ENCODE results near the gene HECTD1. TPM values are rescaled to one million over a fixed set of nuclear protein-coding genes. Genes with fewer than 3 reads are reported as not detected.
"Not testable (repeated sequence)": the region's sequence is repeated elsewhere in the genome, so short reads cannot be mapped to it uniquely, and the experiment has no call there.

HECTD1 gene
- total RNA-seq, 4 donors from 2014 or later, result 177 to 224 (median 206) TPM

DNA sequence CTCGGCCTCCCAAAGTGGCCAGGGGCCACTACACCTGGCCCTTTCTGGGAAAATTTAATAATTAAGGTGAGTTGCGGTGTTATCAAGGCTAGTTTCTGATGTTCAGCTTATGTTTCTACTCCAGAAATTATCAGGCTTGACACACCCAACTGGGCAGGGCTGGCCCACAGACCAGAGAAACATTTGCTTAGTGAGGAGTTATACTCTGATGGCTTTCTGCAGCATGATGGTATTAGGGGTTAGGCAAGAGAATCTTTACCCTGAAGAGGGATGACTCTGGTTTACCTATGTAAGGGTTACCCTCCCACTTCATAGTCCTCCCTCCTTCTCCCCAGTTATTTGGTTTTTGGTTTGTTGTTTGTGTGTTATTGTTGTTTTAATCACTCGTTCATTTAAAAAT, 24.5 kb upstream of the HECTD1 start:
- H3K9me3 ChIP-seq, result no peaks in the 10 kb centered on the region
- DNase-seq (ENCODE audit: extremely low spot score), result no peak
- WGBS, result 80% methylated on average over 3 of the region's 3 CpGs
- no peaks in the 10 kb centered on the region for H3K36me3 ChIP-seq
- peaks cover 6 to 21% (median 18%) of the 10 kb centered on the region in 4 donors for H3K4me1 ChIP-seq
- no peak overlapping the region for H3K4me3 ChIP-seq
- TF ChIP-seq CTCF (IDR thresholded peaks at IDR 0.05) (no peak), POLR2A (IDR thresholded peaks at IDR 0.05; ENCODE audit: low read depth) (no peak), EP300 (IDR thresholded peaks at IDR 0.05) (no peak), POLR2AphosphoS5 (IDR thresholded peaks at IDR 0.05) (no peak)
- intact Hi-C loops (cut with DNase I), result no loop called here
- H3K27me3 ChIP-seq, result no peaks in the 10 kb centered on the region
- H3K27ac ChIP-seq (replicated peaks in 1 of 4), result no peak overlapping the region

- H3K27ac ChIP-seq (replicated peaks in 1 of 4); DNase-seq (ENCODE audit: extremely low spot score); H3K4me3 ChIP-seq; intact Hi-C loops (cut with DNase I); H3K36me3 ChIP-seq; H3K27me3 ChIP-seq; H3K9me3 ChIP-seq: not testable (repeated sequence)
- H3K4me1 ChIP-seq, result peaks cover 6 to 21% (median 18%) of the 10 kb centered on the region in 4 donors
- 96% methylated on average over 2 of the region's 2 CpGs for WGBS
Measured at GRCh38 chr14:31231272-31231671, 23.7 kb upstream of the HECTD1 start.

DNA sequence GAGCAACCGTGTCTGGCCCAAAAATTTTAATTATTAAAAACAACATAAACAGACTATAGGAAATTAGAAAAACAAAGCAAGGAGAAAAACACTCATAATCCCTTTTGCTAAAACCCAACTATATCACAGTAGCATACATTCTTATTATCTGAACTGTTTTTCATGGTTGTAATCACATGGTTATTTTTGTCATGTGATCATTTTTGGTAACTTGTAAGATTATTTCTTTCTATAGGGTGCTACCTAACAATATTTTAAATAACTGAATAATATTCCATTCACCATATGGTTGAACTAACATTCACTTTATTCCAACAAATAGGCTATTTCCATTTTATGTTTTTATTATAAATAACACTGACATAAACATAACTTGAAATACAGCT, 23.0 kb upstream of the HECTD1 start:
- WGBS, result 100% methylated on average over 1 of the region's 1 CpG
- TF ChIP-seq POLR2A (IDR thresholded peaks at IDR 0.05; ENCODE audit: low read depth) (no peak), CTCF (IDR thresholded peaks at IDR 0.05) (no peak), EP300 (IDR thresholded peaks at IDR 0.05) (no peak), POLR2AphosphoS5 (IDR thresholded peaks at IDR 0.05) (no peak)
- Histone ChIP-seq H3K27ac (replicated peaks in 1 of 4) (peak overlapping the region in 1 of 4 donors; percentile 34), H3K27me3 (no peaks in the 10 kb centered on the region), H3K4me3 (no peak overlapping the region), H3K4me1 (peaks cover 6 to 21% (median 18%) of the 10 kb centered on the region in 4 donors), H3K9me3 (no peaks in the 10 kb centered on the region), H3K36me3 (no peaks in the 10 kb centered on the region)
- intact Hi-C loops (cut with DNase I), result no loop called here
- DNase-seq (ENCODE audit: extremely low spot score), result no peak

GRCh38 chr14:31229638-31230572, 22.3 kb upstream of the HECTD1 start:
- H3K27me3 ChIP-seq, result no peaks in the 10 kb centered on the region
- H3K27ac ChIP-seq (replicated peaks in 1 of 4), result peak overlapping the region; percentile 17 to 46 (median 34)
- H3K36me3 ChIP-seq, result no peaks in the 10 kb centered on the region
- TF ChIP-seq POLR2AphosphoS5 (IDR thresholded peaks at IDR 0.05), result peak; percentile 78 to 88
- peak; percentile 89 for TF ChIP-seq EP300 (IDR thresholded peaks at IDR 0.05)
- no peak for TF ChIP-seq CTCF (IDR thresholded peaks at IDR 0.05)
- peaks cover 6 to 21% (median 18%) of the 10 kb centered on the region in 4 donors for H3K4me1 ChIP-seq
- intact Hi-C loops (cut with DNase I), result no loop called here
- peak overlapping the region in 3 of 4 donors; percentile 7 to 22 (median 11) for H3K4me3 ChIP-seq
- no peaks in the 10 kb centered on the region for H3K9me3 ChIP-seq
- WGBS, result 69% methylated on average over 17 of the region's 17 CpGs
- DNase-seq (ENCODE audit: extremely low spot score), result peak; percentile 93

- intact Hi-C loops (cut with DNase I), result no loop called here
- peaks cover 6 to 21% (median 18%) of the 10 kb centered on the region in 4 donors for H3K4me1 ChIP-seq
- no peak overlapping the region for H3K4me3 ChIP-seq
- DNase-seq (ENCODE audit: extremely low spot score), result no peak
- TF ChIP-seq CTCF (IDR thresholded peaks at IDR 0.05) (no peak), POLR2AphosphoS5 (IDR thresholded peaks at IDR 0.05) (no peak), EP300 (IDR thresholded peaks at IDR 0.05) (no peak), POLR2A (IDR thresholded peaks at IDR 0.05; ENCODE audit: low read depth) (no peak)
- no peaks in the 10 kb centered on the region for H3K36me3 ChIP-seq
- H3K27me3 ChIP-seq, result no peaks in the 10 kb centered on the region
- no peaks in the 10 kb centered on the region for H3K9me3 ChIP-seq
- H3K27ac ChIP-seq (replicated peaks in 1 of 4), result peak overlapping the region; percentile 17 to 46 (median 34)
Measured at GRCh38 chr14:31229009-31229408, 21.4 kb upstream of the HECTD1 start.
